GM18870 (cell line): ENCODE results near the gene TMOD1.
"Not testable (repeated sequence)": the region's sequence is repeated elsewhere in the genome, so short reads cannot be mapped to it uniquely, and the experiment has no call there.

Source experiments
- ATAC-seq: cut with Tn5 transposase; IDR thresholded peaks from one replicate; pipeline ENCODE4 v1.9.1; 2021; ENCODE audit warnings: moderate library complexity; ENCODE audit not compliant: unreplicated experiment

TMOD1 gene

GRCh38 chr9:97586909-97587308 is 85.4 kb downstream of the TMOD1 start:
- not testable (repeated sequence) for ATAC-seq

GRCh38 chr9:97591535-97591934 is 90.1 kb downstream of the TMOD1 start:
- ATAC-seq, result no peak

GRCh38 chr9:97592126-97592525 is 90.7 kb downstream of the TMOD1 start:
- ATAC-seq, result no peak

- ATAC-seq, result no peak
These were observed 92.5 kb downstream of the TMOD1 start for GRCh38 chr9:97593960-97594359.

- ATAC-seq, result no peak
These were observed 93.0 kb downstream of the TMOD1 start for GRCh38 chr9:97594381-97594921.

- ATAC-seq, result no peak
These were observed 95.4 kb downstream of the TMOD1 start for GRCh38 chr9:97596906-97597305.

- ATAC-seq, result peak; percentile 84
These were observed 97.2 kb downstream of the TMOD1 start for GRCh38 chr9:97598461-97599288.

- no peak for ATAC-seq
These were observed 97.9 kb downstream of the TMOD1 start for GRCh38 chr9:97599314-97599846.

GRCh38 chr9:97600531-97601227 is 99.2 kb downstream of the TMOD1 start:
- no peak for ATAC-seq

- ATAC-seq, result no peak
These were observed 99.9 kb downstream of the TMOD1 start for GRCh38 chr9:97601228-97601898.

GRCh38 chr9:97602430-97602829 is 101.0 kb downstream of the TMOD1 start:
- ATAC-seq, result no peak

- ATAC-seq, result no peak
These were observed 103.6 kb downstream of the TMOD1 start for GRCh38 chr9:97604901-97605645.

GRCh38 chr9:97615439-97616072 is 114.1 kb downstream of the TMOD1 start:
- ATAC-seq, result no peak

GRCh38 chr9:97617939-97618416 is 116.5 kb downstream of the TMOD1 start:
- ATAC-seq, result no peak

- not testable (repeated sequence) for ATAC-seq
These were observed 118.6 kb downstream of the TMOD1 start for GRCh38 chr9:97620063-97620462.

- ATAC-seq, result not testable (repeated sequence)
These were observed 121.0 kb downstream of the TMOD1 start for GRCh38 chr9:97622483-97622882.

GRCh38 chr9:97623946-97624345 is 122.5 kb downstream of the TMOD1 start:
- no peak for ATAC-seq

GRCh38 chr9:97625620-97626019 is 124.2 kb downstream of the TMOD1 start:
- no peak for ATAC-seq

- ATAC-seq, result no peak
These were observed 126.2 kb downstream of the TMOD1 start for GRCh38 chr9:97627624-97628023.

- ATAC-seq, result no peak
These were observed 127.2 kb downstream of the TMOD1 start for GRCh38 chr9:97628668-97629067.
